ENCODE results near the gene CPSF3. TPM values are rescaled to one million over a fixed set of nuclear protein-coding genes. Genes with fewer than 3 reads are reported as not detected.

The CPSF3 gene
- total and polyA plus RNA-seq, 2 of the 8 experiments (the other 6 are each of a cell fraction or from before 2014, with no cell fraction given) = 44.5 to 93.3 TPM

DNA sequence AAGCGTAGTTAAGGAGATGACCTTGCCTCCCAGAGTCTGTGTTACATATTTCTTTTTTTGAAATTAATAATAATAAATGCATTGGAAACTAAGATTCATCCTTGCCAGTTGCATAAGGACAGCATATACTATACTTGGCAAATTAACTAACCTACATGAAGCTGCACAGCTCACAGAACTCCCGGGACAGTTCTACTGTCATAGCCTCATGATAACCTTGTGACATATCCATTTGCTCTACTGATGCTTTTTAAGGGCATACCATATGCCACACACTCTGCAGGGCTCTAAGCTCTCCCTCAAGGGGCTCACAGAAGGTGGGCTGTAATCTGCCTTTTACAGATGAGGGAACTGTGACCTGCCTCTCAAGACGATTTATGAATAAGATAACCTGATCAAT lies 3.9 kb upstream of the CPSF3 start:
- Histone ChIP-seq H2AFZ (ENCODE audit: low read length) (no peak overlapping the region), H3K27ac (ENCODE audit: low read depth, low read length) (no peak overlapping the region), H3K18ac (ENCODE audit: extremely low read depth, low read length) (no peak overlapping the region), H3K27me3 (replicated peaks in 1 of 4; ENCODE audit: control insufficient read depth in 3 of 4, extremely low read depth in 1 of 4, insufficient read depth in 3 of 4, low read length in 3 of 4) (peaks cover 0 to 9% (median 4%) of the 10 kb centered on the region in 4 experiments; a peak in 4 of 7 replicates), H3K9me3 (ENCODE audit: insufficient read depth in 2 of 2, low read depth in 1 of 2, low read length in 1 of 2) (no peaks in the 10 kb centered on the region), H3K79me2 (ENCODE audit: control insufficient read depth in 1 of 2, insufficient read depth in 2 of 2, low read length in 2 of 2) (peaks cover 0 to 12% of the 10 kb centered on the region in 2 experiments; a peak in 3 of 4 replicates), H2BK20ac (ENCODE audit: low read length) (no peak overlapping the region), H3K23ac (ENCODE audit: insufficient read length) (no peak overlapping the region), H4K20me1 (replicated peaks in 1 of 2; ENCODE audit: control insufficient read depth in 1 of 2, insufficient read depth in 2 of 2, low read length in 2 of 2) (peaks cover 0 to 3% of the 10 kb centered on the region in 2 experiments), H2BK12ac (ENCODE audit: low read depth, low read length) (no peak overlapping the region), H3K9ac (replicated peaks in 1 of 4; ENCODE audit: extremely low read depth in 1 of 4, low read depth in 3 of 4, low read length in 3 of 4) (no peak overlapping the region), H3K56ac (replicated peaks; ENCODE audit: insufficient read length, low read depth, low read length) (no peak overlapping the region), H2BK15ac (ENCODE audit: low read length) (no peak overlapping the region), H3K4me1 (replicated peaks in 1 of 4; ENCODE audit: control insufficient read depth in 3 of 4, insufficient read depth in 4 of 4, low read length in 3 of 4) (peaks cover 4 to 9% (median 7%) of the 10 kb centered on the region in 4 experiments; a peak in 5 of 7 replicates), H2BK120ac (replicated peaks; ENCODE audit: low read depth, low read length) (no peak overlapping the region), H3K4me2 (ENCODE audit: insufficient read depth in 1 of 2, low read depth in 2 of 2, low read length in 2 of 2) (no peak overlapping the region), H4K91ac (replicated peaks; ENCODE audit: insufficient read length, low read length) (no peak overlapping the region), H4K5ac (ENCODE audit: insufficient read length, low read depth, low read length) (no peak overlapping the region), H3K14ac (ENCODE audit: insufficient read length) (no peak overlapping the region), H2AK5ac (ENCODE audit: low read depth, low read length) (no peak overlapping the region), H3K4ac (replicated peaks; ENCODE audit: insufficient read length, low read depth, low read length) (no peak overlapping the region), H2BK5ac (ENCODE audit: low read depth, low read length) (no peak overlapping the region), H3K79me1 (ENCODE audit: low read depth, low read length) (peaks cover 10% of the 10 kb centered on the region), H4K8ac (ENCODE audit: extremely low read depth, insufficient read depth, low read length) (no peak overlapping the region), H3K36me3 (ENCODE audit: control insufficient read depth in 2 of 4, insufficient read depth in 4 of 4, low read length in 3 of 4) (no peaks in the 10 kb centered on the region), H3K23me2 (ENCODE audit: low read depth, low read length) (peaks cover 12% of the 10 kb centered on the region), H3K4me3 (ENCODE audit: extremely low read depth in 1 of 4, insufficient read depth in 2 of 4, low read depth in 3 of 4, low read length in 4 of 4) (no peak overlapping the region)
- 88% methylated on average over 3 of the region's 3 CpGs; no CpG with 5 or more reads in 1 of the 2 experiments for WGBS, 2 experiments (ENCODE audit: extremely low coverage in 1 of 2, insufficient coverage in 1 of 2, insufficient read length in 1 of 2, insufficient replicate concordance in 2 of 2, low coverage in 1 of 2, low lambda C conversion rate in 2 of 2, missing lambda C conversion rate in 1 of 2)
- DNase-seq (ENCODE audit: low read depth in 1 of 2, low spot score in 2 of 2) (no peak), FAIRE-seq (no peak)
- CTCF ChIA-PET (ENCODE audit: partially characterized antibody) = interaction anchor here (0.7 to 1.3 kb wide), 5 partner anchors 9 to 278 kb away, joined by 3 to 4 read pairs (median 3); no protein-coding TSS in a partner anchor
- POLR2A ChIA-PET (ENCODE audit: partially characterized antibody) = interaction anchor here (1.5 kb wide), 1 partner anchor 18 kb away, joined by 3 read pairs; no protein-coding TSS in a partner anchor
- TF ChIP-seq NANOG (IDR thresholded peaks at IDR 0.05; ENCODE audit: insufficient read depth, low read depth, low read length, poor library complexity, severe bottlenecking) = no peak
- TF ChIP-seq, protein P1, sequence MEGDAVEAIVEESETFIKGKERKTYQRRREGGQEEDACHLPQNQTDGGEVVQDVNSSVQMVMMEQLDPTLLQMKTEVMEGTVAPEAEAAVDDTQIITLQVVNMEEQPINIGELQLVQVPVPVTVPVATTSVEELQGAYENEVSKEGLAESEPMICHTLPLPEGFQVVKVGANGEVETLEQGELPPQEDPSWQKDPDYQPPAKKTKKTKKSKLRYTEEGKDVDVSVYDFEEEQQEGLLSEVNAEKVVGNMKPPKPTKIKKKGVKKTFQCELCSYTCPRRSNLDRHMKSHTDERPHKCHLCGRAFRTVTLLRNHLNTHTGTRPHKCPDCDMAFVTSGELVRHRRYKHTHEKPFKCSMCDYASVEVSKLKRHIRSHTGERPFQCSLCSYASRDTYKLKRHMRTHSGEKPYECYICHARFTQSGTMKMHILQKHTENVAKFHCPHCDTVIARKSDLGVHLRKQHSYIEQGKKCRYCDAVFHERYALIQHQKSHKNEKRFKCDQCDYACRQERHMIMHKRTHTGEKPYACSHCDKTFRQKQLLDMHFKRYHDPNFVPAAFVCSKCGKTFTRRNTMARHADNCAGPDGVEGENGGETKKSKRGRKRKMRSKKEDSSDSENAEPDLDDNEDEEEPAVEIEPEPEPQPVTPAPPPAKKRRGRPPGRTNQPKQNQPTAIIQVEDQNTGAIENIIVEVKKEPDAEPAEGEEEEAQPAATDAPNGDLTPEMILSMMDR (IDR thresholded peaks at IDR 0.05; ENCODE audit: control extremely low read depth in 1 of 3, insufficient read depth in 1 of 3, low read depth in 1 of 3, low read length in 3 of 3) = no peak
- TF ChIP-seq, protein P2, sequence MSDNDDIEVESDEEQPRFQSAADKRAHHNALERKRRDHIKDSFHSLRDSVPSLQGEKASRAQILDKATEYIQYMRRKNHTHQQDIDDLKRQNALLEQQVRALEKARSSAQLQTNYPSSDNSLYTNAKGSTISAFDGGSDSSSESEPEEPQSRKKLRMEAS (IDR thresholded peaks at IDR 0.05) = no peak
- TF ChIP-seq POLR2AphosphoS5 (IDR thresholded peaks at IDR 0.05; ENCODE audit: low read depth, low read length) = no peak
- TF ChIP-seq CEBPB (IDR thresholded peaks at IDR 0.05; ENCODE audit: low read depth, low read length) = no peak
- TF ChIP-seq SP2 (IDR thresholded peaks at IDR 0.05; ENCODE audit: low read length) = no peak
- TF ChIP-seq TBP (IDR thresholded peaks at IDR 0.05; ENCODE audit: low read depth, low read length) = no peak
- TF ChIP-seq, protein P3, sequence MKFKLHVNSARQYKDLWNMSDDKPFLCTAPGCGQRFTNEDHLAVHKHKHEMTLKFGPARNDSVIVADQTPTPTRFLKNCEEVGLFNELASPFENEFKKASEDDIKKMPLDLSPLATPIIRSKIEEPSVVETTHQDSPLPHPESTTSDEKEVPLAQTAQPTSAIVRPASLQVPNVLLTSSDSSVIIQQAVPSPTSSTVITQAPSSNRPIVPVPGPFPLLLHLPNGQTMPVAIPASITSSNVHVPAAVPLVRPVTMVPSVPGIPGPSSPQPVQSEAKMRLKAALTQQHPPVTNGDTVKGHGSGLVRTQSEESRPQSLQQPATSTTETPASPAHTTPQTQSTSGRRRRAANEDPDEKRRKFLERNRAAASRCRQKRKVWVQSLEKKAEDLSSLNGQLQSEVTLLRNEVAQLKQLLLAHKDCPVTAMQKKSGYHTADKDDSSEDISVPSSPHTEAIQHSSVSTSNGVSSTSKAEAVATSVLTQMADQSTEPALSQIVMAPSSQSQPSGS (IDR thresholded peaks at IDR 0.05; ENCODE audit: low read length) = no peak
- TF ChIP-seq SIX5 (IDR thresholded peaks at IDR 0.05; ENCODE audit: low read depth, low read length) = no peak
